Aorta (tissue), 5 donors: Measurements from ENCODE around the gene RTL10. TPM values are rescaled to one million over a fixed set of nuclear protein-coding genes. Genes with fewer than 3 reads are reported as not detected.

Experiments used
- ATAC-seq: fragments of 200-7000 bp; cut with Tn5 transposase; one replicate; pipeline ENCODE4 v1.9.1; 2022; ENCODE audit warnings: moderate library complexity; ENCODE audit not compliant: low FRiP score
- DNase-seq, 2 donors: peaks; one replicate each; pipeline ENCODE4 v3.0.0-alpha.2; 2020
- H3K27ac ChIP-seq, 2 donors: one replicate each; pipeline ENCODE4 v1.5.1; 2013; ENCODE audit warnings: low read length in 2 of 2, mild to moderate bottlenecking in 2 of 2, moderate library complexity in 2 of 2, control low read depth in 1 of 2, inconsistent platforms in 1 of 2, low read depth in 1 of 2
- H3K27me3 ChIP-seq, 2 donors: one replicate each; pipeline ENCODE4 v1.6.1; 2013; ENCODE audit warnings: control low read depth in 1 of 2, low read length in 1 of 2, mild to moderate bottlenecking in 1 of 2, moderate library complexity in 1 of 2; ENCODE audit not compliant: insufficient read depth in 2 of 2, control insufficient read depth in 1 of 2
- H3K36me3 ChIP-seq, 2 donors: one replicate each; pipeline ENCODE4 v1.6.1; 2013; ENCODE audit warnings: control low read depth in 1 of 2, low read length in 1 of 2, mild to moderate bottlenecking in 1 of 2; ENCODE audit not compliant: insufficient read depth in 2 of 2, control insufficient read depth in 1 of 2
- H3K4me1 ChIP-seq, 2 donors: one replicate each; pipeline ENCODE4 v1.6.1; 2013; ENCODE audit warnings: low read length in 2 of 2, control low read depth in 1 of 2, mild to moderate bottlenecking in 1 of 2, moderate library complexity in 1 of 2; ENCODE audit not compliant: insufficient read depth in 2 of 2, control insufficient read depth in 1 of 2
- H3K4me3 ChIP-seq, 2 donors: one replicate each; pipeline ENCODE4 v1.5.1; 2013; ENCODE audit warnings: low read length in 2 of 2, control low read depth in 1 of 2, mild to moderate bottlenecking in 1 of 2
- H3K9me3 ChIP-seq: one replicate; pipeline ENCODE4 v1.6.1; 2013; ENCODE audit warnings: mild to moderate bottlenecking, low read length; ENCODE audit not compliant: control insufficient read depth
- WGBS, 2 donors: extraction: QIAGEN DNeasy Blood & Tissue Kit; methylation state at CpG; one replicate each; pipeline ENCODE4 v1.1.7; 2013; 5-methylcytosine and 5-hydroxymethylcytosine counted together
- intact Hi-C, 2 donors: fragments of 100-400 bp; cut with DNase I; formaldehyde crosslinking; loops; one replicate each; pipeline versions ENCODE4 v1.14.2 to v1.15.0; 2022
- polyA plus RNA-seq, 2 donors: library from polyadenylated mRNA; stranded (reverse); fragments of 200-250 nt; gene quantifications; one replicate each; pipeline ENCODE4 v1.2.3, GENCODE V29; 2013
- total RNA-seq, 2 donors: library from RNA; stranded (reverse); fragmentation: NEBNext Ultra II Directional; extraction: Animal tissue kit (Norgen Biotek cat#: 25700); gene quantifications; one replicate each; pipeline ENCODE4 v1.2.1, GENCODE V29; 2021
- donor health status: healthy with polysubstance abuse.
- donor health status: Bipolar disorder and iron deficiency.
- donor health status: DM: no; HTN: no; CAD: no.
- donor health status: DM: no; HTN: no; CAD: no.
- donor health status: DM: yes; HTN: yes; CAD: no.

The RTL10 gene
- total and polyA plus RNA-seq, 4 donors: 5.5 to 16.6 (median 7.9) TPM

DNA sequence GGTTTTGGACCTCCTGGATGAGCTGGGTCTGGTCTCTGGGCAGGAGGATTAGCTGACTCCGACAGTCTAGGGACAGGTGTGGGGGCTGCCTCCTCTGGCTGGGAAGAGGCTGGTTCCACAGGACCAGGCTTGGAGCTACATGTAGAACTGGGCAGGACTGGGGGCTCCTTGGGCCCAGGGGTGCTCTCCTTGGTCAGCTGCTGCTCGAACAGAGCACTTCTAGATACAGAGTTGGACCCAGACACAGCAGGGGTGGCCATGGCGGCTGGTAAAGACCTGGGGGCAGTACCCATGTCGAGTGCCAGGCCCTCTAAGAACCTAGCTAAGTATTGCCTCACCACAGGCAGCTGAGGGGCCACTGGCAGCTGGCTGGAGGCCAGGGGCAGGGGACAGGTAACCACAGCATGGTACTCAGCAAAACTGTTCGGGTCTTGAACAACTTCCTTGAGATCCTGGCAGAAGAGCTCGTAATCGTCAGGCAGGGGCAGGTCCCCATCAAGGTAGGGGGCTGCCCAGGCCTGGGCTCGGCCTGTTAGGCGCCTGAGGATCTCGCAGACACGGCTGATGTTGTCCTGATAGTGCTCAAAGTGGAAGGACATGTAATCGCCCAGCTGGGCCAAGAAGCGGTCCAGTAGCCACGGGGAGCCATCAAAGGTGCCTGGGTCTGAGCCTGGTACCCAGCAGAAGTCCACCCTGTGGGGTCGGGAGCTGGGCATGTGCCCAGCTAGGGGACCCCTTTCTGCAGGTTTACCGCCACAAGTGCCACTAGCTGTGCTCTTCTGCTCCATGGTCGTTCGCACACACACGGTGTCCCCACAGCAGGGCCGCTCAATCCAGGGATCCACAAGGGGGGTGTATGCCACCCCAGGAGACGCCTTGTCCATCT is 3.1 kb downstream of the RTL10 start:
- ATAC-seq (no peak), DNase-seq (no peak)
- H3K9me3 ChIP-seq: no peaks in the 10 kb centered on the region
- H3K27ac ChIP-seq: no peak overlapping the region
- H3K4me1 ChIP-seq: no peaks in the 10 kb centered on the region
- intact Hi-C loops: loop anchor here in 1 of 2 donors (10.0 kb wide), 1 partner anchor 63 kb away; no protein-coding TSS in a partner anchor
- H3K36me3 ChIP-seq: no peaks in the 10 kb centered on the region
- H3K4me3 ChIP-seq: no peak overlapping the region
- WGBS, 2 donors: 90 to 93% methylated on average over 21 of the region's 21 CpGs
- H3K27me3 ChIP-seq: no peaks in the 10 kb centered on the region

DNA sequence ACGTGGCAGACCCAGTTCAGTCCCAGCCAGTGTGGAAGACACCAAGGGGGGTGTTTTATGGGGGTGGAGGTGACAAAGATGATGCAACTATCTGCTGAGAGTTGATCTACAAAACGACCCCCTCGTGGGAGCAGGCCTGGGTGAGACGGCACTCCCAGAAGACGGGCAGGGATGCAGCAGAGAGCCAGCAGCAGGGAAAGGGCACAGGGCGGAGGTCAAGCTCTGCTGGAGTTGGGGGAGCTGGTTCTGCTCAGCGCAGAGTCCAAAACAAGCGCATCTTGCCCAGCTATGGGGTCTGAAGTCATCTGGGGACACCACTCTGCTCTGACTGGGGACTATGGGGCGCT is 3.9 kb downstream of the RTL10 start:
- H3K27me3 ChIP-seq: no peaks in the 10 kb centered on the region
- DNase-seq (no peak), ATAC-seq (no peak)
- no peak overlapping the region for H3K27ac ChIP-seq
- H3K36me3 ChIP-seq: no peaks in the 10 kb centered on the region
- no peak overlapping the region for H3K4me3 ChIP-seq
- H3K9me3 ChIP-seq: no peaks in the 10 kb centered on the region
- WGBS, 2 donors: 85 to 90% methylated on average over 8 to 9 of the region's 9 CpGs
- H3K4me1 ChIP-seq: no peaks in the 10 kb centered on the region
- intact Hi-C loops: loop anchor here in 1 of 2 donors (10.0 kb wide), 1 partner anchor 64 kb away; no protein-coding TSS in a partner anchor

DNA sequence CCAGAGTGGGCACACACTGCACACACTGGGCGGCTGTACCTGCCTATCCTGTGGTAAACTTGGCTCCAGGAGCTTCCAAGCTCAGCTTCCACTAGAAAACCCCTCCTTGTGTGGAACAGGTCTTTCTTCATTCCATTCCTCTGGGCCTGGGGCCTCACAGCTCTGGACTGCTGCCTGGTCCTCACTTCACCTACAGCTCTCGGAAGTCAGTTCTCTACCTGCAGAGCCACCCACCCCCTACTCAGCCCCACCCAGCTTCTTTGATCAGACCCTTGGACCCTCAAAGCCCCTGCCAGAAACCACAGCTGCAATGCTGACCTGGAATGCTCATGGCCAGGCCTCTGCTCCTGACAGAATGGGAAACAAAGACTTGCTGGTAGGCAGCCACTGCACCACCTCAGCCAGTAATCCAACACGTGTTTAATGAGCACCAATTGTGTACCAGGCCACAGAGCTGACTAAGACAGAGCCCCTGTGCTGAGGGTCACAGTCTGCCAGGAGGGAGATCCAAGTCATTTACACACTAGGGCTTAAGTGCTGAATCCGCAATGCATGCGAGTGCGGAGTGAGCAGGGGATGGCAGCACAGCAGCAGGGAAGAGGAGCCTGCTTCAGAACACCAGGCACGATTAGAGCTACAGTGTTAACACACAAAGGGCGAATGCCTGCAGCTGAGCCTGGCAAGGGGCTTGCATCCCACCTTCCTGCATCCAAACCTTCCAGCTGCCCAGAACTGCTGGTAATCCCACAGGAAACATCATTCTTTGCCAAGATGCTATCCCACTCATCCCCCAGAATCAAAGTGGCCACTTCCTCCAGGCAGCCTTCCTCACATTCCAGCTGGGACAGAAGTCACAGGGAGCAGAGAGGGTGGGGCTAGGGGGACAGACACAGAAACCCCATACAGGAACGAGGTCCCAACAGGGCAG is 4.6 kb downstream of the RTL10 start:
- Histone ChIP-seq H3K4me1 (no peaks in the 10 kb centered on the region), H3K4me3 (no peak overlapping the region), H3K9me3 (no peaks in the 10 kb centered on the region), H3K27ac (no peak overlapping the region), H3K27me3 (no peaks in the 10 kb centered on the region), H3K36me3 (no peaks in the 10 kb centered on the region)
- DNase-seq (no peak), ATAC-seq (no peak)
- WGBS, 2 donors: 89 to 93% methylated on average over 9 of the region's 9 CpGs
- intact Hi-C loops: loop anchor here in 1 of 2 donors (10.0 kb wide), 1 partner anchor 65 kb away; no protein-coding TSS in a partner anchor

DNA sequence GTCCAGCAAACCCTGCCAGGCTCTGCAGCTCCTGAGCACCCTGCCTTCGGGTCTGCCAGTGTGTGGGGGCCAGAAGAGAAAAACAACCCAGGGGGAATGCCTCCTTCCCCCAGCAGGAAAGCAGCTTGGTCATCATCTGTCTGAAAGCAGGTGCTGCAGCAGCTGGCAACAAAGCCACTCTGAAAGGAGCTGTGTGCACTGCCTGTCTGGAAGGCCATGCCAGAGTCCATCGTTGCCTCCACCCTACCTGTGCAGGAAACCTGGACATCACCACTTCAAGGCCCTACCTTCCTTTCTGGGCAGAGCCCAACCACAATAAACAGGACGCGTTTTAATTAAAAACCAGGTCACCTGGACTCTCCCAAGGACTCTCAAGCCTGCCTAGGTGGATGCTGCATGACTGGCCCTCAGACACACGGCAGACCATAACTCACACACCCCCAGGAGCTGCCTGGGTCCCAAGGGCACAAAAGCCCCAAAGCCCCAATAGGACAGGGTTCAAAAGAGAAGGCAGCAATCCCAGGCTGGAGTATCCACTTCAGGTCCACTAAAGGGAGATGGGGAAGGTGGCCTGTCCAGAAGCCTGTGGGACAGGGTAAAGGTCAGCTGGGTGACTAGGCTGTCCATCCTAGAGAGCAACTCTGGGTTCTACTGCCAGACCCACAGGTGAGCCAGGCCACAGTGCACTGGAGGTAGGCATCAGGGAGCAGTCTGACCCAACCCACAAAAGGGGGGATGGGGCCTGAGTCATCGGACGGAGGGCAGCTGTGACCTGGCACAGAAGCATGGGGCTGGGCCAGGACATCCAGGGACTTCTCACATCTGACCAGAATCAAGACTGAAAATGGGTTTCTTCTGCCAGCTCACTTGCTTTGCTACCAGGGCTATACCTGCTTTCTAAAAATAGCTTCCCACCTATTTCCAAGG is 6.1 kb downstream of the RTL10 start:
- H3K9me3 ChIP-seq: no peaks in the 10 kb centered on the region
- no peak for DNase-seq
- H3K4me3 ChIP-seq: no peak overlapping the region
- no peak overlapping the region for H3K27ac ChIP-seq
- no peaks in the 10 kb centered on the region for H3K4me1 ChIP-seq
- 60 to 75% methylated on average over 6 to 7 of the region's 7 CpGs for WGBS, 2 donors
- intact Hi-C loops: no loop called here
- no peak for ATAC-seq
- H3K36me3 ChIP-seq: no peaks in the 10 kb centered on the region
- H3K27me3 ChIP-seq: no peaks in the 10 kb centered on the region

DNA sequence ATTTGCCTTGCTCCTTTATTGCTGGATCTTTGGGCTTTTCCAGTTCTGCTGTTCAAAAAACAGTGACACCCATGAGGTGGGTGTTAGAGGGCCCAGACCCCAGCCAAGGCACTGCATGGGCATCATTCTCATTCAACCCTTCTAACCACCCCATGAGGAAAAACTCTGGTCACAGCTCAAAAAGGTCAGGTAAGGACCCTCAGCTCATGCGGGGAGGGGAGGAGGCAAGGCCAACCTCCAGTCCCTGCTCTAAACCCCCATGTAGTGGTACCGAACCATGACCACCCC is 7.4 kb downstream of the RTL10 start:
- H3K4me3 ChIP-seq: no peak overlapping the region
- H3K27me3 ChIP-seq: no peaks in the 10 kb centered on the region
- no peaks in the 10 kb centered on the region for H3K36me3 ChIP-seq
- no peaks in the 10 kb centered on the region for H3K4me1 ChIP-seq
- DNase-seq (no peak), ATAC-seq (no peak)
- H3K27ac ChIP-seq: no peak overlapping the region
- 96 to 100% methylated on average over 2 of the region's 2 CpGs for WGBS, 2 donors
- intact Hi-C loops: no loop called here
- H3K9me3 ChIP-seq: no peaks in the 10 kb centered on the region

DNA sequence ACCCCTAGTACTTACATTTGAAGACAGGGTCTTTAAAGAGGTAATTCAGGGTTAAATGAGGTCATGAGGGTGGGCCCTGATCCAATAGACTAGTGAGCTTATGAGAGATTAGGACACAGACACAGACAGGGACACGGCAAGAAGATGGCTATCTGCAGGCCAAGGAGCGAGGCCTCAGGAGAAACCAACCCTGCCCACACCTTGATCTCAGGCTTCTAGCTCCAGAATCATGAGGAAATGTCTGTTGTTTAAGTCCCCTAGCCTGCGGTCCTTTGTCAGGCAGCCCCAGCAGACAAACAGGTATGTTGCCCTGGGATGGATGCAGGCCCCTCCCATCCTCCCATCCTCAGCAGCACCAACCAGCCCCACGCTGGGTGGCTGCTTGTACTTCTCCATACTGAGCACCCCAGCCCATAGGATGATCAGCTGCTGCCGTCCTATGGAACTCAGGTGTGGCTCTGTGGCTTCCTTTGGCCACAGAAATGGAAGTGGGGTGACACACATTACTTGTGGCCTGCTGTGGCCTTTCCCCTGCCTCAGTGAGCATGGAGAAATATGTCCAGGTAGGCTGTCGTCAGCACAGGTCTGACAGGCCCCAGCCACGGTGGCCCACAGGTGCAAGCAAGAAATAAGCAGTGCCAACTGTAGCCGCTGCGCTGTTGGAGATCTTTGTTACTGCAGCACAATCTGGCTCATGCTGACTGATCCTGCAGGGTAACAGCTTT is 7.9 kb downstream of the RTL10 start:
- Histone ChIP-seq H3K27me3 (no peaks in the 10 kb centered on the region), H3K36me3 (no peaks in the 10 kb centered on the region), H3K4me3 (no peak overlapping the region), H3K4me1 (no peaks in the 10 kb centered on the region), H3K9me3 (no peaks in the 10 kb centered on the region), H3K27ac (no peak overlapping the region)
- intact Hi-C loops: no loop called here
- 92 to 93% methylated on average over 9 of the region's 9 CpGs for WGBS, 2 donors
- DNase-seq (no peak), ATAC-seq (no peak)

DNA sequence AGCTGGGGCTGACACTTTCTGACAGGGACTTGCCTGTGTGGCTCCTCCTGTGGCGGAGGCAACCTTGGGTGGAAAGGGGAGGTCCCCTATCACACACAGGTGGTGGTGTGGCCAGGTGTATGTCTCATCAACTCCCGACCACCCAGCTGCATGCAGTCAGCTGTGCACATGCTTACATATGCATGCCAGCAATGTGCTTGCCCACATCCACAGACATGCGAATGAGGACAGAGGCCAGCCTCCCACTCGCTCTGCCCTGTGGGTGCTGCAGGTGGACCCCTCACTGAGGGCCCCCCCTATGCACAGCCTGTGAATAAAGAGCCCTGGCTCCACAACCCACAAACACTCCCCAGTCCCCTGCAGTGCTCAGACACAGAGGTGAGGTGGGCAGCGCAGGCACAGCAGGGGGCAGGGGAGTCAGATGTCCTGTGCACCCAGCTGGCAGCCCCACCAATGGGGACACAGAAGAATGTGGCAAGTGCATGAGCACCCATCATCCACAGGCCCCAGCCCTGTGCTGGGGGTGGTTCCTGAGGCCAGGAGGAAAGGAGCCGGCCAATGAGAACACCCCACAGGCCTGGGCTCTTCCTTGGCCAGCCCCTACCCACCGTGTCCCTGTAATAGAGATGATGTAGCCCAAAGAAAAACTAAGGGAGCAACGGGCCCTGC is 9.5 kb downstream of the RTL10 start:
- intact Hi-C loops: no loop called here
- ATAC-seq: no peak
- no peaks in the 10 kb centered on the region for H3K36me3 ChIP-seq
- H3K9me3 ChIP-seq: no peaks in the 10 kb centered on the region
- peak in 1 of 2 donors; percentile 46 for DNase-seq
- H3K4me3 ChIP-seq: no peak overlapping the region
- H3K27ac ChIP-seq: peak overlapping the region in 1 of 2 donors; percentile 29
- WGBS, 2 donors: 80 to 82% methylated on average over 8 of the region's 8 CpGs
- no peaks in the 10 kb centered on the region for H3K4me1 ChIP-seq
- H3K27me3 ChIP-seq: no peaks in the 10 kb centered on the region
